ENCODE data around the gene MAGEB2.
"Not testable (repeated sequence)": the region's sequence is repeated elsewhere in the genome, so short reads cannot be mapped to it uniquely, and the experiment has no call there.

Gene MAGEB2, protein sequence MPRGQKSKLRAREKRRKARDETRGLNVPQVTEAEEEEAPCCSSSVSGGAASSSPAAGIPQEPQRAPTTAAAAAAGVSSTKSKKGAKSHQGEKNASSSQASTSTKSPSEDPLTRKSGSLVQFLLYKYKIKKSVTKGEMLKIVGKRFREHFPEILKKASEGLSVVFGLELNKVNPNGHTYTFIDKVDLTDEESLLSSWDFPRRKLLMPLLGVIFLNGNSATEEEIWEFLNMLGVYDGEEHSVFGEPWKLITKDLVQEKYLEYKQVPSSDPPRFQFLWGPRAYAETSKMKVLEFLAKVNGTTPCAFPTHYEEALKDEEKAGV

DNA sequence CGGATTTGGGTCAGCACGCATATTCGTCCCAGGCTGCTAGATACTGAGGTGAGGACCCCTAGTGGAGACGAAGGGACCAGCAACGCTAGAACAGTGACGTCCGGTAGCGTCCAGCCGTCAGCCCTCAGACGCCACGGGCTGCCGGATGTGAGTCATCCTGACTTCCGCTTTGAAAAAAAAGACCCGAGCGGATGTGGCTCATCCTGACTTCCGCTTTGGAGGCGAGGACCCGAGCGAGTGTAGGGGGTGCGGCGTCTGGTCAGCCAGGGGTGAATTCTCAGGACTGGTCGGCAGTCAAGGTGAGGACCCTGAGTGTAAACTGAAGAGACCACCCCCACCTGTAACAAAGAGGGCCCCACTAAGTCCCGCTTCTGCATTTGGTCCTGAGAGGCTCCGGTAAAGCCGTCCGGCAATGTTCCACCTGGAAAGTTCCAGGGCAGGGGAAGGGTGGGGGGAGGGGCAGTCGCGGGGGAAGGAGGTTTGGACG is at the start of gene MAGEB2:
TSS of gene MAGEB2 (plus strand) at position 207 of the 487 bp plus-strand sequence. CDS start 3,018 bp downstream, outside the sequence.
- no peak for DNase-seq

DNA sequence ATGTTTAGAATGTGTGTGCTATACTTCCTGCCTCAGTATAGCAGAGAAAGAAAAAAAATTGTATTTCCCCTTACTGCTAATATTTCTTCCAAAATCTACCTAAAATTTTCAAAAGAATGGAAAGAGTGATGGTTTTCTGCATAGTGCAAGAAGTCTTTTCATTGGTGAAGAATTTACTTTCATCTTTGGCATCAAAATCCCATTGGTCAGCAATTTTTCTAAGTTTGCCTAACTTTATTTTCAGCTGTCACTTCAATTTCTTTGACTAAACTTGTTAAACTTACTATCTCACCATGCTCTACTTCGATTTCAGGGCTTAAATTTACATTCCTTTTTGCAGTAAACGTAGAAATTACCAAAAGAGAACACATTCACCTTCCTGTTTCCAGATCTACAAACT is 44.5 kb upstream of the MAGEB2 start:
- DNase-seq = no peak

DNA sequence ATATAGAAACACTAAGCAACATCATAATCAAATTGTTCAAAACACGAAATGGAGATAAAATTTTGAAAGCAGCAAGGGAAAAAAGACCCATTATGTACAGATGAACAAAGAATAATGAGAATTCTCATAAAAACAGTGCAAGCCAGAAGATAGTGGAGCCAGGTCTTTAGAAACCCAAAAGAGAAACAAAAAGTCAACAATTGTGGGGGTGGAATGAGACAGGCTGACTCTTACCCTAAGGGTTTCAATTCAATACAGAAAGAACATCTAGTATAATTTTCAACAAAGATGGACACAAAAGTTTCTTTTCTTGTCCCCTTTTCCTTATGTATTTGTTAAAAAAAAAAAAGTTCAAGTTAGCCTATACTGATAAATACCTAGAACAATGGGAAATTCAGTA is 34.0 kb upstream of the MAGEB2 start:
- DNase-seq = no peak

DNA sequence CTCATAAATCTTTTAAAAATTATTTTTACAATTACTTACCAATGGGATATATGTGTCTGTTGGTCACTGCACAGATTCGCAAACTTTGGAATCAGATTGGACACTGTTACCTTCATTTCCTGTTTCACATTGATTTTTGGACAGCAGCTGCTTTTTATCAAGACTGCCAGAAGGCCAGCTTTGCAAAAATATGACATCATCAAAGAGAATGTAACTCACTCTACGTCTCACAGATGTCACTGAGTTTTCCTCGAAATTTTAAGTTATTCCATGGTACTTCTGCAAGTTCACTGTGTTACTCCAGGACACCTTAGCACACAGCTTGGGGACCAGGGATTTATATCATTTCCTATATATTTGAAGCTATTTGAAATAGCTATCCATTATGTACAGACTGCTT is 31.8 kb upstream of the MAGEB2 start:
- no peak for DNase-seq

DNA sequence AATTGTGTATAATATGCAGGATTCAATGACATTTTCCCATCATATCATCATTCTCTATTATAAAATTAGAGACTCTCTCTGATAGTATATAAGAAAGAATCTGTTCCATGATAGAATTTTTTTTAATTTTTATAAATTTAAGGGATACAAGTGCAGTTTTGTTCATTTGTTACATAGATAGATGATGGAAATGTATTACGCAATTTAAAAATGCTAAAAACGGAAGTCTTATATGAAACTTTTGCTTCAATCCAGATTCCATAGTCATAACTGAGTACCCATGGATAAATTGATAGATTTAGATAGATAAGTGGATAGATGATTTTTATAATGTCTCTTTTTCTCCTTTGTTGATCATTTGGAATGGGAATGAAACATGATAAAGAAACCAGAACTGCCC is 24.9 kb upstream of the MAGEB2 start:
- no peak for DNase-seq

DNA sequence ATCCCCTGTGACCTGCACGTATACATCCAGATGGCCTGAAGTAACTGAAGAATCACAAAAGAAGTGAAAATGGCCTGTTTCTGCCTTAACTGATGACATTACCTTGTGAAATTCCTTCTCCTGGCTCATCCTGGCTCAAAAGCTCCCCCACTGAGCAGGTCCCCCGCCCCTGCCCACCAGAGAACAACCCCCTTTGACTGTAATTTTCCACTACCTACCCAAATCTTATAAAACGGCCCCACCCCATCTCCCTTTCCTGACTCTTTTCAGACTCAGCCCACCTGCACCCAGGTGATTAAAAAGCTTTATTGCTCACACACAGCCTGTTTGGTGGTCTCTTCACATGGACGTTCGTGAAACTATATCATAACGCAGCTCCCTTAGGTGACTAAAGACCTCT is 21.5 kb upstream of the MAGEB2 start:
- DNase-seq = not testable (repeated sequence)

DNA sequence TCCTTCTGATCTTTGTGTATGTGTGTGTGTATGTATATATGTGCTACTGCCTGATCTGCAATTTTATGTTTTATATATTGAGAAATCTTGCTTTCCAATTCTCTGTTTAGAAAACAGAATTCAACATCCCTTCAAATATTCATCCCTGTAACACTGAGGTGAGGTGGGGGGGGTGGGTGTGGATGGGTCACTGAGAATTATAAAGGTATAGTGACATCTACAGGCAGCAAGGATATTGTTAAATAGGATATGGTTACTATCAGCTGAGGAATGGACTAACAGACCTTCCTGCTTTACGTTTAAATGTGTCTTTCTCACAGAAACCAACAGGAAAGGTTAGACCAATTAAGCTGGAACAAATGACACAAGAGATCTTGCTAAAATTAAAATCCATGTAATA is 19.0 kb upstream of the MAGEB2 start:
- no peak for DNase-seq

DNA sequence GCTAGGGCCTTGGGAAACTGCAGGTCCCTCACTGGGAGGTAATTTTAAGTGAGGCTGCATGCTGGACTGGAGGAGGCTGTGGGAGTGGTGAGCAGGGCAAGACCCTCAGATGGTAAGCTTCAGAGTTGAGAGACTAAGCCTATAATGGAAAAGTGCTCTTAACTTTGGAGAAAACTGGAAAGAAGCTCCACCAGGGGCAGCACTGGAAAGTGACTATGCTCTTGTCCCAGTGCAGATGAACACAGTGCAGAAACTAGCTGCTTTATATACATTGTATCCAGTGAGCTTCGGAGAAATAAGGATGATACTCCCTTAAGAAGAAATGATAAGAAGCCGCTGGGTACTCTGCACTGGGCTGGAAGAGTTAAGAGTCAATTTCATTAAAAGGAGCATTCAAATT is 3.2 kb upstream of the MAGEB2 start:
- no peak for DNase-seq

DNA sequence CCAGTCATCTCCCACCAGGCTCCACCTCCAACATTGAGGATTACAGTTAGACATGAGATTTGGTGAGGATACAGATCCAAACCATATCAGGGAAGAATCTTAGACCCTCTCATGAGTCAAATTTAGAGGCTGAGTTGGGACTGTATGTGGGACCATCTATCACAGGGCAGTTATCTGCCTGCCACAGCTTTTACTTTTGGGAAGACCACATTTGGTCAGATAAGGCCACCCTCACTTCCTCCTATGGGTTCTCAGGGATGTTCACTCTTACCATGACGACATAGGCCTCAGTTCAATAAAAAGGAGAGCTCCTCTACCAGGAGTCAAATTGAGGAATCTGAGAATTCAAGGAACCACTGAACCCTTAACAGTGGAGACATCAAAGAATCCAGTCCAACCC is 2.1 kb downstream of the MAGEB2 start:
- no peak for DNase-seq

DNA sequence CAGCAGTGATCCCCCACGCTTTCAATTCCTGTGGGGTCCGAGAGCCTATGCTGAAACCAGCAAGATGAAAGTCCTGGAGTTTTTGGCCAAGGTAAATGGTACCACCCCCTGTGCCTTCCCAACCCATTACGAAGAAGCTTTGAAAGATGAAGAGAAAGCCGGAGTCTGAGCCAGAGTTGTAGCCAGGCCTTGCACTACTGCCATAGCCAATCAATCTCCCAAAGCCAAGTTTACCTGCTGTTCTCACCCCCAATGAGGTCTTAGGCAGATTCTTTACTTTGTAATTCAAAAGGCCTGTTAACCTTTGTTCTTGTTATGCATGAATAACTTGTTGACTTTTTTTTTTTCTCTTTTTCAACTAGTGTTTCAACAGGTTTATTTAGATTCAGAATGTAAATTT is 4.0 kb downstream of the MAGEB2 start:
- no peak for DNase-seq

DNA sequence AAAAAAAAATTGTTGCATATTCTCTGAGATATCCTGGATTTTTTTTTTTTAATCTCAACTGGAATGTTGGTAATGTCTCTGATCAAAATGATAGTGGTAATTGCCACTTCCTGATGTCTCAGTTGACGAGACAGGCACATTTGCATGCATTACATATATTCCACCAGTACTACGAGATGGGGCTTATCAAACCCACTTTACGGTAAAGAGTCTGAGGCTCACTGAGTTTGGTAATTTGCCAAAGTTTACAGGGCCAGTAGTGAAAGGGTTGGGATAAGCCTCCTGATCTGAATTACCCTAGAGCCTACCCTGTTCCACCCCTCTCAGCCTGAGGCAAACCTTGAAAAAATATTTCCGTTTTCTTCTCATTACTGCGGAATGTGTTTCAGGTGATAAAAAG is 5.3 kb downstream of the MAGEB2 start:
- no peak for DNase-seq

DNA sequence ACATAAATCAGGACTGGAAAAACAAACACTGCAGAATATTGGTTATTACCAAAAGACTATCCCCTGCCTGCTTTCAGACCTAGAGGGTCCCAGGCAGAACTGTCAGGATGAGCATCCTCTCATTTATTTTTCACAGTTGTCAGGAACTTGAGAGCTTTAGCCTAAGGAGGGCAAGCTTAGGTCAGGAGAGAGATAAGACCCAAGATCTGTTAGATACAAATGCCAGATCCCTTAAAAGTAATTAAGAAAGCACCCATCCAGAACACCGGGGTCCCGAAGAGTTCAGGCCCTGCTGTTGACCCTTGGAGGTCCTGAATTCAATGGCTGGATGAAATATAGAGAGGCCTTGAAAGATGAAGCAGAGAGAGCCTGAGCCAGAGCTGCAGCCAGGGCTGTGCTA is 9.2 kb downstream of the MAGEB2 start:
- DNase-seq = no peak

DNA sequence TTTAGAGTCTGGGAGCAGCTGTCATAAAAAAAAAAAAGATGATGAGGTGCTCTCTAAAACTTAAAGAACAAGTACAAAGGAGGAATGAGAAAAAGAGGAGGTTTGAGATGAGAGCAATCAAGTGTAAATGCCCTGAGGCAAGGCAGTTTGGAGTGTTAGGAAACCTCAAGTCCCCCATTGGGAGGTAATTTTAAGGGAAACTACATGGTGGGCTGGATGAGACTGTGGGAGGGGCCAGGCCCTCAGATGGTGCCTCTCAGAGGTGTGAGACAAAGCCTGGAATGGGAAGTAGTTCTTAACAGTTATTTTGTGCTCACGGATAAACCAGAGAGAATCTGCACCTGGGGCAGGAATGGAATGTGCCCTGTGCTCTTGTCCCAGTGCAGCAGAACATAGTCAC is 13.2 kb downstream of the MAGEB2 start:
- no peak for DNase-seq

DNA sequence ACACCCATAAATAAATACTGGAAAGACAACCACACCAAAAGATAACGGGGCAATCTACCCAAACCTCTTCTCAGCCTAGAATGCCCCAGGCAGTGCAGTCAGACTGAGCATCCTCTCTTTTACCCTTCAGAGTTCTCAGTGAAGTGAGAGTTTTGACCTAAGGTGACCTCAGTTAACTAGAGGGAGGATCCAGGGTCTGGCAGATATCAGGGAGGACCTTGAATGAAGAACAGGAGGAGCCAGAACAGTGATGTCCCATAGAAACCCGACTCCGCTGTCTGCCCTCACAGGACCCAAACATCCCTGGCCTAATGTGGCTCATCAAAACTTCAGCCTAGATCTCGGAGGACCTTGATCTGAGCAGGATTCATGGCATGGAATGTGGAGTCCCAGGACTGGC is 15.0 kb downstream of the MAGEB2 start, which contains the start of gene MAGEB3:
TSS of gene MAGEB3 (plus strand) at position 263 of the 400 bp plus-strand sequence. CDS start 5,268 bp downstream, outside the sequence.
- DNase-seq = no peak

DNA sequence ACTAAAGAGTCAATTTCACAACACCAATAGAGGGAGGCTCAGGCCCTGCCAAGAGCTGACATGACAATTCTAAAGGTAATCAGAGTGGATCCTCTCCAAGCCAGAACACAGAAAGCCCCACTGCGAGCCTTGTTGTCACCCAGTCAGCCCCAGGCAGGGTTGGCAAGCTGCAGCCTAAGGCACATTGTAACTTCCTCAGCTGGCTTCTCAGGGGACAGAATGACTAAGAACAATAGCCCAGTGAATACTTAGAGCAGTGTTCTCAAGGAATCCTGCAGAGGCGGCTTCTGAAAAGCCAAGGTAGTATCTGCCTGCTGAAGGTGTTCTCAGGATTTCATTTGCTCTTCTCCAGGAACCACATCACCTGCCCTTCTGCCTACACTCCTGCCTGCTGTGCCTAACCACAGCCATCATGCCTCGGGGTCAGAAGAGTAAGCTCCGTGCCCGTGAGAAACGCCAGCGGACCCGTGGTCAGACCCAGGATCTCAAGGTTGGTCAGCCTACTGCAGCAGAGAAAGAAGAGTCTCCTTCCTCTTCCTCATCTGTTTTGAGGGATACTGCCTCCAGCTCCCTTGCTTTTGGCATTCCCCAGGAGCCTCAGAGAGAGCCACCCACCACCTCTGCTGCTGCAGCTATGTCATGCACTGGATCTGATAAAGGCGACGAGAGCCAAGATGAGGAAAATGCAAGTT is 26.5 kb downstream of the MAGEB2 start, which contains the start of gene MAGEB4:
TSS of gene MAGEB4 (plus strand) at position 277 of the 692 bp plus-strand sequence. CDS start at position 413, 136 bp downstream.
- DNase-seq = no peak

DNA sequence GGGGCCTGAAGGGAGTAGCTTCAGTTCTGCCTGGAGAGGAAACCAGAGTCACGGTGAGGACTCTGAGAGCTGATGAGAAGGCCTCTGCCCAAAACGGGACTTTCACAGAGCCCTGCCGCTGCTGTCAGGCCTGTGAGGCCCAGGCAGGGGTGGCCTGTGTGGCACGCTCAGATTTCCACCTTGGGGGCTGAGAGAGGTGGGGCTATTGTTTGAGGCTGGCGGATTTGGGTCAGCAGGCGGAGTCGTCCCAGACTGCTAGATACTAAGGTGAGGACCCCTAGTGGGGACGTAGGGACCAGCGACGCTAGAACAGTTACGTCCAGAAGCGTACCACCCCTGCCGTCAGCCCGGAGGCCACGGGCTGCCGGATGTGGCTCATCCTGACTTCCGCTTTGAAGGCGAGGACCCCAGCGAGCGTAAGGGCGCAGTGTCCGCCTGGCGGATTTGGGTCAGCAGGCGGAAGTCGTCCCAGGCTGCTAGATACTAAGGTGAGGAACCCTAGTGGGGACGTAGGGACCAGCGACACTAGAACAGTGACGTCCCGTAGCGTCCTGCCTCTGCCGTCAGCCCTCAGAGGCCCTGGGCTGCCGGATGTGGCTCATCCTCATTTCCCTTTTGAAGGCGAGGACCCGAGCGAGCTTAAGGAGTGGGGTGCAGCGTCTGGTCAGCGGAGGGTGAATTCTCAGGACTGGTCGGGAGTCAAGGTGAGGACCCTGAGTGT is 31.6 kb downstream of the MAGEB2 start, which contains the start of gene MAGEB1:
TSS of gene MAGEB1 (plus strand) at position 378 of the 721 bp plus-strand sequence. CDS start 3,348 bp downstream, outside the sequence.
- DNase-seq = no peak

DNA sequence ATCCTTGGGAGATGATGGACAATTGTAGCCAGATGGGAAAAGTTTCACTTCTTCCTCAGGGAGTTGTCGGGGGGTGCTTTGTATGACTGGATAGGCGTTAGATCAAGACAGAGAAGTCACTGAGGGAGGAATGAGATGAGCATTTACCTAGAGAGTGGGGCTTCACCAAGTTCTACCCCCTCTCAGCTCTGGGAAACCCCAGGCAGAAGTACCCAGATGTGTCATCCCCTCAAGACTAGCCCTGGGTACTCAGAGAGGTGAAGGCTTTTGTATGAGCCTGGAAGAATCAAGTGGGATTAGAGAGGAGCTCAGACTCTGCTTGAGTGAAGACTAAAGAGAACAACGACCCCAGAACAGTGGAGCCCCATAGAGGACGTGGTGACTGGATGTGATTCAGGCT is 33.5 kb downstream of the MAGEB2 start:
- no peak for DNase-seq

DNA sequence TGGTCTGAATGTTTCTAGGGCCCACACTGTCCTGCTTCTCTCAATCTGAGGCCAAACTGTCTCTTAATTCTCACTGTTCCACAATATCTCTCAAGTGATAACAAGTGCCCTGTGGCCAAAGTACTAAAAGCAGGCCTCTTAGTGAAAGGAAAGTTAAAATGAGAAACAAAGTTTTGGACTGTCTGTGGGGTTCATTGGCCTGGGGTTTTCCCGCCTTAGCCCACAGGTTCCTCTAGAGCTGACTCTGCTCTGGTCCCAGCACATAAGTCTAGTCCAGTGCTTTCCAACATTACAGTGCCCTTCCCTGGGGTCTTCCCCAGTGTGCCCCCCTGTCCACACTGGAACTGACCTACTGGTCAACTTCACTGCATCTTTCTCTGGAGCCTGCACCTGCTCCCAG is 37.9 kb downstream of the MAGEB2 start:
- no peak for DNase-seq

DNA sequence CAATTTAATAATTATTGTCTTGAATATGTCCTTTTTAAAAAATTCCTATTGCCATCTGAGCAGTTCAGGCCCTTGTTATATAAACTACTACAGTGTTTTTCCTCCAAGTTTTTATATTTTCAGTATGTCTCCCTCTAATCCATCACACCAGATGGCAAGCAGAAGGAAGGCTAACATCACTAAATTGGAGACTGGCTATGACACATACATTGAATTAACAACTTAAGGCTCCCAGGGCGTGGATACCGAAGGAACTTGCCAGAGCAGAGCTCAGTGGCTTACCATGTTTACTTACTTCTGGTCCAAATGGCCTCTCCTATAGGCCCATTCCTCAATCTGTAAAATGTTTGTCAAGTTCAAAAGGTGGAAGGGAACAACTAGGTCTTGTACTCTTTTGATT is 44.6 kb downstream of the MAGEB2 start:
- DNase-seq = no peak

DNA sequence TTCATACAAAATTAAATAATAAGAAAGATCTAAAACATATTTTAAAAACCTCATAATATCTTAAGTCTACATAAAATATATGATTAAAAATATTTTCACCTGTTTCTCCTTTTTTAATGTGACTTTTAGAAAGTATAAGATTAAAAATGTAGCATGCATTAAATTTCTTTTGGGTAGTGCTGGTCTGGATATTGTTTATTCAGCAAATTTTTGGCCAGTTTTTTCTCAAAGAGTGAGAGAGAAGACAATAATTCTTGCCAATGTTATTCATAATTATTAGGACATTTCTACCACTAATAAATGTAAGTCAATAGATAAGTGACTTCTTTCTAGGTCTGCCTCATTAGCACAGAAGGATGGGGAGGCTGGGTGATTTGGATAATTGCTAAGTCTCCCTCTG is 45.6 kb downstream of the MAGEB2 start:
- no peak for DNase-seq

DNA sequence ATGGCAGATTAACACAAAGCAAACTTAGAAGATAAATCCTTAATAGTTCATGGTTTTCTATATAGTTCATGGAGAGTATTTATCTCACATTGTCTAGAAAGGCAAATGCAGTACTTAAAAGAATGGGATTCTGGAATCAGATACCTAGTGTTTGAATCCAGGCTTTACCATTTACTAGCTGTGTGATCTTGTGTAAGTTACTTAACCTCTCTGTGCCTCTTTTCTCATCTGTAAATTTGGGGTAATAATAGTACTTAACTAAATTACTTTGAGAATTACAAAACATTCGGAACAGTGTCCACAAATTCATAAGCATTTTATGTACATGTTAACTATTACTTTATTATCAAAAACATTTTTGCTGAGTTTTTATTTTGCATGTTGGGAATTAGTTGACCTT is 47.4 kb downstream of the MAGEB2 start:
- DNase-seq = no peak

Measured in anterior cingulate cortex (tissue), 58 donors.